Measurements from ENCODE around the gene UBAP2. TPM values are rescaled to one million over a fixed set of nuclear protein-coding genes. Genes with fewer than 3 reads are reported as not detected.

UBAP2 gene
- total RNA-seq, 4 donors from 2014 or later: 14.5 to 27.8 (median 20.5) TPM

- TF ChIP-seq POLR2A (IDR thresholded peaks at IDR 0.05) (no peak), CTCF (IDR thresholded peaks at IDR 0.05) (no peak)
- intact Hi-C loops (cut with DNase I): no loop called here
- no peaks in the 10 kb centered on the region for H3K27me3 ChIP-seq
- H3K27ac ChIP-seq: peak overlapping the region in 3 of 4 donors; percentile 68 to 69 (median 68)
- peaks cover 9 to 57% (median 31%) of the 10 kb centered on the region in 3 donors for H3K36me3 ChIP-seq
- no peak for DNase-seq
- H3K9me3 ChIP-seq: no peaks in the 10 kb centered on the region
- WGBS, 2 donors: 81 to 86% methylated on average over 6 of the region's 6 CpGs
- H3K4me3 ChIP-seq: no peak overlapping the region
- peaks cover 0 to 21% (median 0%) of the 10 kb centered on the region in 3 donors for H3K4me1 ChIP-seq
Measured at GRCh38 chr9:34085581-34086500, 37.2 kb upstream of the UBAP2 start.

GRCh38 chr9:34084562-34084961 lies 35.9 kb upstream of the UBAP2 start:
- Histone ChIP-seq H3K4me1 (peaks cover 0 to 21% (median 0%) of the 10 kb centered on the region in 3 donors), H3K36me3 (peaks cover 8 to 44% (median 20%) of the 10 kb centered on the region in 3 donors), H3K27me3 (no peaks in the 10 kb centered on the region), H3K4me3 (no peak overlapping the region), H3K27ac (peak overlapping the region in 3 of 4 donors; percentile 68 to 69 (median 68)), H3K9me3 (no peaks in the 10 kb centered on the region)
- WGBS, 2 donors: 0 to 23% methylated on average over 1 of the region's 1 CpG
- TF ChIP-seq POLR2A (IDR thresholded peaks at IDR 0.05) (no peak), CTCF (IDR thresholded peaks at IDR 0.05) (no peak)
- intact Hi-C loops (cut with DNase I): no loop called here
- no peak for DNase-seq

- Histone ChIP-seq H3K9me3 (no peaks in the 10 kb centered on the region), H3K4me3 (no peak overlapping the region), H3K4me1 (peaks cover 0 to 3% (median 0%) of the 10 kb centered on the region in 3 donors), H3K27ac (no peak overlapping the region), H3K27me3 (no peaks in the 10 kb centered on the region), H3K36me3 (no peaks in the 10 kb centered on the region)
- 58 to 94% methylated on average over 2 of the region's 2 CpGs for WGBS, 2 donors
- DNase-seq: no peak
- TF ChIP-seq POLR2A (IDR thresholded peaks at IDR 0.05) (no peak), CTCF (IDR thresholded peaks at IDR 0.05) (no peak)
- intact Hi-C loops (cut with DNase I): no loop called here
Measured at GRCh38 chr9:34079181-34079580, 30.5 kb upstream of the UBAP2 start.

- intact Hi-C loops (cut with DNase I): no loop called here
- no peak for DNase-seq
- Histone ChIP-seq H3K36me3 (no peaks in the 10 kb centered on the region), H3K27ac (peak overlapping the region; percentile 64 to 86 (median 82)), H3K4me1 (peaks cover 10 to 55% (median 23%) of the 10 kb centered on the region in 3 donors), H3K9me3 (no peaks in the 10 kb centered on the region), H3K4me3 (peak overlapping the region in 2 of 4 donors; percentile 2 to 3), H3K27me3 (no peaks in the 10 kb centered on the region)
- TF ChIP-seq CTCF (IDR thresholded peaks at IDR 0.05) (no peak), POLR2A (IDR thresholded peaks at IDR 0.05) (no peak)
- WGBS, 2 donors: 40 to 43% methylated on average over 1 to 4 of the region's 5 CpGs
Measured at GRCh38 chr9:34072868-34073590, 24.3 kb upstream of the UBAP2 start.

- DNase-seq: no peak
- WGBS, 2 donors: 42 to 56% methylated on average over 2 of the region's 2 CpGs
- no peaks in the 10 kb centered on the region for H3K27me3 ChIP-seq
- peaks cover 10 to 55% (median 23%) of the 10 kb centered on the region in 3 donors for H3K4me1 ChIP-seq
- intact Hi-C loops (cut with DNase I): no loop called here
- H3K36me3 ChIP-seq: no peaks in the 10 kb centered on the region
- H3K4me3 ChIP-seq: peak overlapping the region in 2 of 4 donors; percentile 2 to 3
- no peak for TF ChIP-seq POLR2A (IDR thresholded peaks at IDR 0.05)
- peak overlapping the region; percentile 64 to 86 (median 82) for H3K27ac ChIP-seq
- no peaks in the 10 kb centered on the region for H3K9me3 ChIP-seq
Measured at GRCh38 chr9:34072410-34072809, 23.7 kb upstream of the UBAP2 start.
